Hematopoietic multipotent progenitor cell treated with erythropoietin and hydrocortisone succinate and interleukin-3 and kit ligand, for 4 days (in vitro differentiated cells): ENCODE results near the gene SBF2.
"Not testable (repeated sequence)": the region's sequence is repeated elsewhere in the genome, so short reads cannot be mapped to it uniquely, and the experiment has no call there.

Experiments
- DNase-seq: peaks from one replicate; pipeline ENCODE4 v3.0.0-alpha.2; 2015

The SBF2 gene

GRCh38 chr11:9758637-9759518 is 535.1 kb downstream of the SBF2 start:
- DNase-seq: peak; percentile 76

- peak; percentile 93 for DNase-seq
These were observed 536.0 kb downstream of the SBF2 start for GRCh38 chr11:9757809-9758636.

- DNase-seq: no peak
These were observed 537.1 kb downstream of the SBF2 start for GRCh38 chr11:9756878-9757277.

- no peak for DNase-seq
These were observed 537.6 kb downstream of the SBF2 start for GRCh38 chr11:9756461-9756860.

- no peak for DNase-seq
These were observed 538.3 kb downstream of the SBF2 start for GRCh38 chr11:9755561-9756185.

- no peak for DNase-seq
These were observed 540.0 kb downstream of the SBF2 start for GRCh38 chr11:9754010-9754471.

- peak; percentile 61 for DNase-seq
These were observed 541.0 kb downstream of the SBF2 start for GRCh38 chr11:9753021-9753420.

GRCh38 chr11:9752091-9752490 is 541.9 kb downstream of the SBF2 start:
- DNase-seq: peak; percentile 43

GRCh38 chr11:9750551-9750950 is 543.5 kb downstream of the SBF2 start:
- DNase-seq: no peak

GRCh38 chr11:9748361-9748970 is 545.6 kb downstream of the SBF2 start:
- peak; percentile 94 for DNase-seq

GRCh38 chr11:9747828-9748227 is 546.2 kb downstream of the SBF2 start:
- no peak for DNase-seq

- DNase-seq: no peak
These were observed 546.8 kb downstream of the SBF2 start for GRCh38 chr11:9747229-9747628.

- no peak for DNase-seq
These were observed 548.4 kb downstream of the SBF2 start for GRCh38 chr11:9745411-9746211.

- not testable (repeated sequence) for DNase-seq
These were observed 550.5 kb downstream of the SBF2 start for GRCh38 chr11:9743512-9743911.

- no peak for DNase-seq
These were observed 552.8 kb downstream of the SBF2 start for GRCh38 chr11:9741260-9741659.

- DNase-seq: no peak
These were observed 553.7 kb downstream of the SBF2 start for GRCh38 chr11:9740202-9740883.

GRCh38 chr11:9739123-9739900 is 554.7 kb downstream of the SBF2 start:
- peak; percentile 59 for DNase-seq

- no peak for DNase-seq
These were observed 555.3 kb downstream of the SBF2 start for GRCh38 chr11:9738707-9739106.

GRCh38 chr11:9738116-9738515 is 555.9 kb downstream of the SBF2 start:
- DNase-seq: no peak

- no peak for DNase-seq
These were observed 557.7 kb downstream of the SBF2 start for GRCh38 chr11:9736365-9736764.

- no peak for DNase-seq
These were observed 558.1 kb downstream of the SBF2 start for GRCh38 chr11:9735919-9736318.
